Brain microvascular endothelial cell (primary cell): ENCODE measurements around the gene TMEM63C.

Source experiments
- DNase-seq: peaks from one replicate; pipeline ENCODE4 v3.0.0-alpha.2; 2020
- H3K27ac ChIP-seq: fragments of 250-450 bp; sonication (Bioruptor Pico); 2 replicates; pipeline ENCODE4 v1.5.1; 2020; ENCODE audit warnings: mild to moderate bottlenecking, moderate library complexity
- H3K27me3 ChIP-seq: fragments of 250-450 bp; sonication (Bioruptor Pico); replicated peaks from 2 replicates; pipeline ENCODE4 v1.5.1; 2020; ENCODE audit warnings: mild to moderate bottlenecking
- H3K36me3 ChIP-seq: fragments of 250-450 bp; sonication (Bioruptor Pico); replicated peaks from 2 replicates; pipeline ENCODE4 v1.5.1; 2020; ENCODE audit warnings: mild to moderate bottlenecking
- H3K4me3 ChIP-seq: 2 replicates; pipeline ENCODE4 v1.5.1; 2011; ENCODE audit warnings: low read depth, mild to moderate bottlenecking, control low read depth, low read length, moderate library complexity
- CTCF ChIP-seq: IDR thresholded peaks from 2 replicates; pipeline ENCODE4 v1.5.1; 2011; ENCODE audit warnings: low read depth, mild to moderate bottlenecking, moderate library complexity, low read length, control low read depth, inconsistent platforms; ENCODE audit errors: missing control alignments
- in situ Hi-C: cut with HindIII; loops from 2 replicates; pipeline ENCODE4 v1.10.0; 2017; ENCODE audit warnings: low sequenced_read_pairs, low pct_ligation_motif_present

The TMEM63C gene

GRCh38 chr14:77198561-77198960, 17.0 kb downstream of the TMEM63C start:
- Histone ChIP-seq H3K4me3 (no peak overlapping the region), H3K27ac (no peak overlapping the region), H3K36me3 (no peaks in the 10 kb centered on the region), H3K27me3 (no peaks in the 10 kb centered on the region)
- DNase-seq: no peak
- TF ChIP-seq CTCF: no peak
- in situ Hi-C loops: no loop called here

- Histone ChIP-seq H3K27me3 (no peaks in the 10 kb centered on the region), H3K4me3 (no peak overlapping the region), H3K36me3 (no peaks in the 10 kb centered on the region), H3K27ac (no peak overlapping the region)
- in situ Hi-C loops: no loop called here
- no peak for DNase-seq
- no peak for TF ChIP-seq CTCF
Measured at GRCh38 chr14:77199590-77199989, 18.0 kb downstream of the TMEM63C start.

- H3K27me3 ChIP-seq: no peaks in the 10 kb centered on the region
- in situ Hi-C loops: no loop called here
- H3K36me3 ChIP-seq: no peaks in the 10 kb centered on the region
- no peak overlapping the region for H3K27ac ChIP-seq
- TF ChIP-seq CTCF: no peak
- DNase-seq: no peak
- no peak overlapping the region for H3K4me3 ChIP-seq
Measured at GRCh38 chr14:77200406-77200985, 18.9 kb downstream of the TMEM63C start.

GRCh38 chr14:77201696-77202095, 20.1 kb downstream of the TMEM63C start:
- no peak overlapping the region for H3K4me3 ChIP-seq
- no peaks in the 10 kb centered on the region for H3K27me3 ChIP-seq
- no peak for TF ChIP-seq CTCF
- DNase-seq: no peak
- H3K36me3 ChIP-seq: no peaks in the 10 kb centered on the region
- in situ Hi-C loops: no loop called here
- no peak overlapping the region for H3K27ac ChIP-seq

GRCh38 chr14:77203611-77204458, 22.2 kb downstream of the TMEM63C start:
- DNase-seq: no peak
- in situ Hi-C loops: no loop called here
- Histone ChIP-seq H3K4me3 (no peak overlapping the region), H3K27me3 (no peaks in the 10 kb centered on the region), H3K27ac (no peak overlapping the region), H3K36me3 (no peaks in the 10 kb centered on the region)
- TF ChIP-seq CTCF: no peak
